Measurements from ENCODE around the gene SMAP2.

GRCh38 chr1:40413527-40414252 lies 40.2 kb downstream of the SMAP2 start:
- TF ChIP-seq CTCF (IDR thresholded peaks at IDR 0.05; ENCODE audit: extremely low read depth in 1 of 2, insufficient read depth in 1 of 2, low read depth in 1 of 2, low read length in 2 of 2) (no peak), MAX (IDR thresholded peaks at IDR 0.05; ENCODE audit: insufficient read depth, insufficient read length) (no peak), EZH2 (IDR thresholded peaks at IDR 0.05; ENCODE audit: borderline replicate concordance, low read depth, low read length, severe bottlenecking) (no peak), POLR2A (IDR thresholded peaks at IDR 0.05; ENCODE audit: low read depth, low read length) (no peak)
